Coronary artery (tissue), 2 donors: ENCODE results near the gene CCDC68.

Experiments used
- DNase-seq: peaks from one replicate; pipeline ENCODE4 v3.0.0-alpha.2; 2017; ENCODE audit warnings: low spot score
- H3K27ac ChIP-seq, 2 donors: fragments of 200-600 bp; sonication (generic); one replicate each; pipeline ENCODE4 v1.5.1; 2016 to 2019
- H3K4me3 ChIP-seq: fragments of 200-600 bp; sonication (generic); 2 replicates; pipeline ENCODE4 v1.5.1; 2016; ENCODE audit warnings: mild to moderate bottlenecking, moderate library complexity
- TF ChIP-seq, protein P1 (sequence below): fragments of 200-600 bp; sonication (generic); IDR thresholded peaks from one replicate; pipeline ENCODE4 v1.5.1; 2019; ENCODE audit warnings: antibody characterized with exemption

Gene CCDC68

GRCh38 chr18:54852780-54853675 is 106.2 kb downstream of the CCDC68 start:
- TF ChIP-seq, protein P1, sequence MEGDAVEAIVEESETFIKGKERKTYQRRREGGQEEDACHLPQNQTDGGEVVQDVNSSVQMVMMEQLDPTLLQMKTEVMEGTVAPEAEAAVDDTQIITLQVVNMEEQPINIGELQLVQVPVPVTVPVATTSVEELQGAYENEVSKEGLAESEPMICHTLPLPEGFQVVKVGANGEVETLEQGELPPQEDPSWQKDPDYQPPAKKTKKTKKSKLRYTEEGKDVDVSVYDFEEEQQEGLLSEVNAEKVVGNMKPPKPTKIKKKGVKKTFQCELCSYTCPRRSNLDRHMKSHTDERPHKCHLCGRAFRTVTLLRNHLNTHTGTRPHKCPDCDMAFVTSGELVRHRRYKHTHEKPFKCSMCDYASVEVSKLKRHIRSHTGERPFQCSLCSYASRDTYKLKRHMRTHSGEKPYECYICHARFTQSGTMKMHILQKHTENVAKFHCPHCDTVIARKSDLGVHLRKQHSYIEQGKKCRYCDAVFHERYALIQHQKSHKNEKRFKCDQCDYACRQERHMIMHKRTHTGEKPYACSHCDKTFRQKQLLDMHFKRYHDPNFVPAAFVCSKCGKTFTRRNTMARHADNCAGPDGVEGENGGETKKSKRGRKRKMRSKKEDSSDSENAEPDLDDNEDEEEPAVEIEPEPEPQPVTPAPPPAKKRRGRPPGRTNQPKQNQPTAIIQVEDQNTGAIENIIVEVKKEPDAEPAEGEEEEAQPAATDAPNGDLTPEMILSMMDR = no peak
- DNase-seq = no peak
- Histone ChIP-seq H3K4me3 (no peak overlapping the region), H3K27ac (no peak overlapping the region)
